IPS-NIHi11 (cell line): ENCODE measurements around the gene RGS7BP.
"Not testable (repeated sequence)": the region's sequence is repeated elsewhere in the genome, so short reads cannot be mapped to it uniquely, and the experiment has no call there.

Experiments
- DNase-seq: peaks from one replicate; pipeline ENCODE4 v3.0.0; 2012; ENCODE audit warnings: mixed read lengths, low spot score

The RGS7BP gene

GRCh38 chr5:64558641-64559040 lies 52.8 kb downstream of the RGS7BP start:
- DNase-seq = not testable (repeated sequence)

- DNase-seq = no peak
Observed at GRCh38 chr5:64566310-64566916, 60.6 kb downstream of the RGS7BP start.

- DNase-seq = no peak
Observed at GRCh38 chr5:64569858-64570257, 64.0 kb downstream of the RGS7BP start.

GRCh38 chr5:64570395-64570996 lies 64.7 kb downstream of the RGS7BP start:
- DNase-seq = no peak

- DNase-seq = no peak
Observed at GRCh38 chr5:64575561-64575960, 69.7 kb downstream of the RGS7BP start.

- no peak for DNase-seq
Observed at GRCh38 chr5:64576250-64576649, 70.4 kb downstream of the RGS7BP start.

- DNase-seq = no peak
Observed at GRCh38 chr5:64585646-64586045, 79.8 kb downstream of the RGS7BP start.

- DNase-seq = no peak
Observed at GRCh38 chr5:64587370-64587769, 81.6 kb downstream of the RGS7BP start.

- DNase-seq = no peak
Observed at GRCh38 chr5:64592730-64593341, 87.0 kb downstream of the RGS7BP start.

- no peak for DNase-seq
Observed at GRCh38 chr5:64594025-64594424, 88.2 kb downstream of the RGS7BP start.

GRCh38 chr5:64594601-64595000 lies 88.8 kb downstream of the RGS7BP start:
- no peak for DNase-seq

GRCh38 chr5:64595031-64595855 lies 89.4 kb downstream of the RGS7BP start:
- peak; percentile 58 for DNase-seq

- no peak for DNase-seq
Observed at GRCh38 chr5:64599226-64599625, 93.4 kb downstream of the RGS7BP start.

- no peak for DNase-seq
Observed at GRCh38 chr5:64603676-64604075, 97.9 kb downstream of the RGS7BP start.

- no peak for DNase-seq
Observed at GRCh38 chr5:64606926-64607325, 101.1 kb downstream of the RGS7BP start.

GRCh38 chr5:64612344-64612961 lies 106.6 kb downstream of the RGS7BP start:
- peak; percentile 62 for DNase-seq

GRCh38 chr5:64615895-64616294 lies 110.1 kb downstream of the RGS7BP start:
- no peak for DNase-seq

- DNase-seq = no peak
Observed at GRCh38 chr5:64619609-64620008, 113.8 kb downstream of the RGS7BP start.

- DNase-seq = no peak
Observed at GRCh38 chr5:64622991-64623390, 117.2 kb downstream of the RGS7BP start.

GRCh38 chr5:64625678-64626077 lies 119.9 kb downstream of the RGS7BP start:
- no peak for DNase-seq

GRCh38 chr5:64628901-64629300 lies 123.1 kb downstream of the RGS7BP start:
- DNase-seq = no peak

- no peak for DNase-seq
Observed at GRCh38 chr5:64629841-64630240, 124.0 kb downstream of the RGS7BP start.
